GM18951 (cell line): ENCODE measurements around the gene MPV17L.
"Not testable (repeated sequence)": the region's sequence is repeated elsewhere in the genome, so short reads cannot be mapped to it uniquely, and the experiment has no call there.

ENCODE experiments used
- POLR2A ChIP-seq: IDR thresholded peaks from 4 replicates; pipeline ENCODE4 v1.6.1; 2011; ENCODE audit warnings: mild to moderate bottlenecking; ENCODE audit not compliant: insufficient read length, insufficient read depth; ENCODE audit errors: extremely low read depth
- in situ Hi-C: fragments of 300-500 bp; cut with MboI; formaldehyde crosslinking; loops from one replicate; pipeline ENCODE4 v1.12.0; 2022; ENCODE audit warnings: low sequenced_read_pairs, mixed read lengths, inconsistent platforms; ENCODE audit not compliant: unreplicated experiment

Gene MPV17L

DNA sequence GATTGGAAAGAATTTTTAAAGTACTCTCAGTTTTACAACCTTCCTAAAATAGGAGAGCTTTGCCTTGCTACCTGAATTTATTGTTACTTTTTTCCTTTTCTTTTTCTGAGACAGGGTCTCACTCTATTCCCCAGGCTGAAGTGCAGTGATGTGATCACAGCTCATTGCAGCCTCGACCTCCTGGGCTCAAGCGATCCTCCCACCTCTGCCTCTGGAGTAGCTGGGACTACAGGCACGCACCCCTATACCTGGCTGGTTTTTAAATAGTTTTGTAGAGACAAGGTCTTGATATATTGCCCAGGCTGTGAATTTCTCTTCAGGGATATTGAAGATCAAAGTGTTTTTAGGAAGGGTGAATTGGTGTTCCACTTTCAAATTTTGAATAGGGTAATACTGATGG lies 3.8 kb downstream of the MPV17L start:
- in situ Hi-C loops = no loop called here
- no peak for TF ChIP-seq POLR2A

DNA sequence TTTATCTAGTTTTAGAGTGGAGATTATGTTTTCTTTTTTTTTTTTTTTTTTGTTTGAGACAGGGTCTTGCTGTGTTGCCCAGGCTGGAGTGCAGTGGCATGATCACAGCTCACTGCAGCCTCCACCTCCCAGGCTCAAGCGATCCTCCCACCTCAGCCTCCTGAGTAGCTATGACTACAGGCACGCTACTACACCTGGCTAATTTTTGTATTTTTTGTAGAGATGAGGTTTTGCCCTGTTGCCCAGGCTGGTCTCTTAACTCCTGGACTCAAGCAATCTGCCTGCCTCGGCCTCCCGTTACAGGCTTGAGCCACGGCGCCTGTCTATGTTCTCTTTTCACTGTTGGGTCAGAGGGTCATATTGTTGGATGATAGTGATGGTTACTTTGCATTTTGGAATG lies 4.8 kb downstream of the MPV17L start:
- in situ Hi-C loops = not testable (repeated sequence)

GRCh38 chr16:15401972-15402371 lies 6.4 kb downstream of the MPV17L start:
- in situ Hi-C loops = no loop called here
- TF ChIP-seq POLR2A = no peak

DNA sequence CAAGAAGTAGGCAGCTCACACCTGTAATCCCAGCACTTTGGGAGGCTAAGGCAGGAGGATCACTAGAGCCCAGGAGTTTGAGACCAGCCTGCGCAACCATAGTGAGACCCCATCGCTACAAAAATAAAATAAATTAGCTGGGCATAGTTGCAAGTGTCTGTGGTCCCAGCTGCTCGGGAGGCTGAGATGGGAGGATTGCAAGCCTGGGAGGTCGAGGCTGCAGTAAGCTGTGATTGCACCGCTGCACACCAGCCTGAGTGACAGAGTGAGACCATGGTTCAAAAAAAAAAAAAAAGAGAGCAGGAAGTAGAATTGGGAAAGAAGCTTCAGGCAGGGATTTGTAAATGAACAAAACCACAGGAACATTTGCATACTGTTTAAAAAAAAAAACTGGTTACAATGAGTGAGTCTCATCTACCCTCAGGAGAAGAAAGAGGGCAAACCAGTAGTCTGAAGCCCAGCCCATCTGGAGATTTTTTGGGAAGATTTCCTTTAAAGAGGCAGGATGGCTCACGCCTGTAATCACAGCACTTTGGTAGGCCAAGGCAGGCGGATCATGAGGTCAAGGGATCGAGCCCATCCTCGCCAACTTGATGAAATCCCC lies 7.9 kb downstream of the MPV17L start:
- TF ChIP-seq POLR2A = no peak
- in situ Hi-C loops = no loop called here

GRCh38 chr16:15404091-15404490 lies 8.5 kb downstream of the MPV17L start:
- in situ Hi-C loops = not testable (repeated sequence)

DNA sequence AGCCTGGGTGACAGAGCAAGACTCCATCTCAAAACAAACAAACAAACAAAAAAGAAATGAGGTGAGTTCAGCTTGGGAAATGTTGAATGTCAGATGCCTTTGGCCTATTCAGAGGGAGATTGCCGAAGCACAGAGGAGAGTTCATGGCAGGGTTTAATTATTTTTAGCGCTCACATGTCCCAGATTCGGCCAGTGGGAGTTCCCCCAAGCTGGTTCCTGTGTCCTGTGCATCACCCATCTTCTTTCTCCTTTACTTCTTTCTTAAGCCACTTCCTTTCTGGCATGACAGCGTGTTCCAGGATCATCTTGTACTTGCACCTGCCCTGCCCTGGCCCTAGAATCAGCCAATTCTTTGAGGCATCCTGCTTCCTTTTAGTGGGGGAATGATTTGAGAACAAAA lies 9.2 kb downstream of the MPV17L start:
- in situ Hi-C loops = no loop called here

DNA sequence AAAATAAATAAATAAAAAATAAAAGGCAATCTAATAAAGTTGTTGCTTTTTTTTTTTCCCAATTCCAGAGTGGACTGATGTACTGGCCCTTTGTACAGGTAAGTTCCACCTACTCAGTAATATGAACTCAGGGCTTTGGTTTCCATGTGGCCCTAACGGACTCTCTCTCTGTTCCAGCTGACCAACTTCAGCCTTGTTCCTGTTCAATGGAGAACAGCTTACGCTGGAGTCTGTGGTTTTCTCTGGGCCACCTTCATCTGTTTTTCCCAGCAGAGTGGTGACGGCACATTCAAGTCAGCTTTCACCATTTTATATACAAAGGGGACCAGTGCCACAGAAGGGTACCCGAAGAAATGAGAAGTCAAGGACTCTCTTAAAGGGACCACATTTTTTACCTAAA lies 12.2 kb downstream of the MPV17L start:
- in situ Hi-C loops = not testable (repeated sequence)

More for the DNA sequence above, 9.2 kb downstream of the MPV17L start:
- TF ChIP-seq POLR2A = no peak

- in situ Hi-C loops = not testable (repeated sequence)
Observed at GRCh38 chr16:15409476-15409875, 13.9 kb downstream of the MPV17L start.

DNA sequence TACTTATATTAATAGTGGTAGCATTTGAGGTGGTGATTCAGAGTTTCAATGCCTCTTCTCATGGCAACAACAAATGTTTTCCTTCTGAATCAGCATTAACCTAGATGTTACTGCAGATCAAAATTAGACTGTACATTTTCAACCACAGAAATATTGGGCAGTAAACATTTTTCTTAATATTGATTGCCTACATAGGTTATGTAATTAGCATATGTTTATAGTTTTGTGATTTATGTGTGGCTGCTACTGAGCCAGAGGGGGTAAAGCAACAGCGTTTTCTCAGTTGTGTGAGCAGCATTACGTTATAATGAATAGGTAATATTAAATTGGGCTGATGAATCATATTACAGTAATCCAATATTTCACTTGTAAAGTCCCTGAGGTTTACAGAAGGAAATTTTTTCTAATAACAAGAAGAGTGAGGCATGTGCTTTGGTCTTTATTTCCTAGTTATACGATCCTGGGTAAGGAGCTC lies 20.0 kb downstream of the MPV17L start:
- TF ChIP-seq POLR2A = no peak

DNA sequence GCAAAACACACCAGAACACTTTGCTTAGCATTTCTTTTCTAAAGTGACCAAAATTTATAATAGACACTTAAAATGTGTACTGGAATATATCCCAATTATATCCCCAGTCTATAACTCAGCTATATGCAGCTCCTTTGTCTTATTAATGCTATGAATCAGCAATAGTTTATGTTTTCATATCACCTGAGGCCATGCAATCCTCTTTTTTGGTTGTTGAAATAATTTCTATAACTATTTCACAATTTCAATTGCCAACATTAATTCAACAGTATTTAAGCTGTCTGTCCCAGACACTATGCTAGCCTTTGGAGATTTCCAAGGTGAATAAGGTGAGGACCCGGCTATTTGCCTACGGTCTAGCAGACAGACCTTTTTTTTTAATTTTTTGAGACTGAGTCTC lies 21.6 kb downstream of the MPV17L start:
- in situ Hi-C loops = no loop called here
- TF ChIP-seq POLR2A = no peak

More for the DNA sequence above, 20.0 kb downstream of the MPV17L start:
- in situ Hi-C loops = no loop called here

DNA sequence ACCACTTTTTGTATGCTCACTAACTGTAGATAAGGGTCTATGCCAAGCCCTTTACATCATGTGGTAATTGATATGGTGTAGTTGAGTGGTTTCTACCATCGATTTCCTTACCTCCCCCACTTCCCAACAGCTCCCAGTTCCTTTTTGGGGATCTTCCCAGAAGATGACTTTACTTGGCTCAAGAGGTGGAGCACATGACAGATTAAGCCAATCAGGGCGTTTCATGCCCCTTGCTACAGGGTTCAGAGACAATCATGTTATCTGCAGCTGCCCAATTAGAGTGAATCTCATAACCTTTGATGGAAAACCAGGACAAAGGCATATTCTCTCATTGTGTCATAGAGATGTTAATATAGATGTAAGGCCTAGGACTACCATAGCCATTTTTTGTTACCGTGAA lies 22.7 kb downstream of the MPV17L start:
- in situ Hi-C loops = no loop called here
- no peak for TF ChIP-seq POLR2A

DNA sequence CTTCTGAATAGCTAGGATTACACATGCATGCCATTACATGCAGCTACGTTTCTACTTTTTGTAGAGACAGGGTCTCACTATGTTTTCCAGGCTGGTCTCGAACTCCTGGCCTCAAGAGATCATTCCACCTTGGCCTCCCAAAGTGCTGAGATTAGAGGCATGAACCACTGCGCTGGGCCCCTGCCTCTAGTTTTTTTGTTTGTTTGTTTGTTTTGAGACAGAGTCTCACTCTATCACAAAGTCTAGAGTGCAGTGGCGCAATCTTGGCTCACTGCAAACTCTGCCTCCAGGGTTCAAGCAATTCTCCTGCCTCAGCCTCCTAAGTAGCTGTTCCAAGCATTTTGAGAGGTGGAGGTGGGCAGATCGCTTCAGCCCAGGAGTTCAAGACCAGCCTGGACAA lies 26.1 kb downstream of the MPV17L start:
- in situ Hi-C loops = not testable (repeated sequence)

- no peak for TF ChIP-seq POLR2A
- in situ Hi-C loops = no loop called here
Observed at GRCh38 chr16:15422222-15422621, 26.7 kb downstream of the MPV17L start.

DNA sequence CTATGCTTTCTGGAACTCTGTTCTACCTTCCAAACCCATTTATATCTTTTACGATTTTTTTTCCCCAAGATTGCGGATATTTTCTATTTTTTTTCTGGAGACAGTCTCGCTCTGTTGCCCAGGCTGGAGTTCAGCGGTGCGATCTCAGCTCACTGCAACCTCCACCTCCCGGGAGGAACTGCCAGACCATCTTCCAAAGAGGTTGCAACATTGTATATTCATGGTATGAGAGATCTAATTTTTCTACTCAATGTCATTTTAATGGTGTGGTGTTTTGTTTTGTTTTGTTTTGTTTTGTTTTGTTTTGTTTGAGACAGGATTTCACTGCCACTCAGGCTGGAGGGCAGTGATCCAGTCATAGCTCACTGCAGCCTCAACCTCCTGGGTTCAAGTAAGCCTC lies 30.3 kb downstream of the MPV17L start:
- no peak for TF ChIP-seq POLR2A
- in situ Hi-C loops = no loop called here

- TF ChIP-seq POLR2A = no peak
- in situ Hi-C loops = no loop called here
Observed at GRCh38 chr16:15426796-15427195, 31.2 kb downstream of the MPV17L start.
